Activated CD8-positive, alpha-beta memory T cell treated with anti-CD3 and anti-CD28 coated beads for 48 hours (primary cell): ENCODE data around the gene NMB.
"Not testable (repeated sequence)": the region's sequence is repeated elsewhere in the genome, so short reads cannot be mapped to it uniquely, and the experiment has no call there.

Experiments
- DNase-seq, 3 experiments: peaks; one replicate each; pipeline ENCODE4 v3.0.0-alpha.2; 2020; ENCODE audit warnings: low read depth in 2 of 3, low spot score in 2 of 3

Gene NMB

DNA sequence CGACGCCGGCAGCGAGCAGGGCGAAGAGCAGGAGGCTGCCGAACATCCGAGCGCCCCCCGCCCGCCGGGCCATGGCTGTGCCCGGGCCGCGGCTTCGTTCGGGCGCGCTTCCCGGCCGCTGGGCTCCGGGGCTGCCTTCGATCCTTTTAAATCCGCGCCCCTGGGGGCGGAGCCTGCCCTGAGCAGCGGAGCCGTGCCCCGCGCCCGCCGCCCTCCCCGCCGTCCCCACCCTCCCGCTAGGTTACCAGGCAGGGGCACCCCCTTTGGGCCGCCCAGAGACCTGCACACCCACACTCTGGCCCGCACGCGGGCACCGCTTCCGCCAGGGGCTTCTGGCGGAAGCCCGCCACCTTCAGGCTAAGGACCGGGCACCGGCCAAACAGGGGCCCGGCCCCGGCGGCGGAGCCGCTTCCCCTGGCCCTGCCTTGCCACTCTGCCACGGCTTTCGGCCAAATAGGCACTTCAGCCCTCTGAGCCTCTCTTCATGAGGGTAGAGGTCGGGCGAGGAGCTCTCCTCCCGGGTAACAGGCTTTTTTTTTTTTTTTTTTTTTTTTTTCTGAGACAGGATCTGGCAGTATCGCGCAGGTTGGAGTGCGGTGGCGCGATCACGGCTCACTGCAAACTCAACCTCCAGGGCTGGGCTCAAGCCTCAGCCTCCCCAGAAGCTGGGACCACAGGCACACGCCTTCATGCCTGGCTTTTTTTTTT is at the start of gene NMB:
Gene NMB, minus strand, starts transcription at position 120 of the 708 bp plus-strand sequence. Its CDS starts 47 bp downstream, at position 73.
- DNase-seq = peak; percentile 51 to 68 (median 56)

DNA sequence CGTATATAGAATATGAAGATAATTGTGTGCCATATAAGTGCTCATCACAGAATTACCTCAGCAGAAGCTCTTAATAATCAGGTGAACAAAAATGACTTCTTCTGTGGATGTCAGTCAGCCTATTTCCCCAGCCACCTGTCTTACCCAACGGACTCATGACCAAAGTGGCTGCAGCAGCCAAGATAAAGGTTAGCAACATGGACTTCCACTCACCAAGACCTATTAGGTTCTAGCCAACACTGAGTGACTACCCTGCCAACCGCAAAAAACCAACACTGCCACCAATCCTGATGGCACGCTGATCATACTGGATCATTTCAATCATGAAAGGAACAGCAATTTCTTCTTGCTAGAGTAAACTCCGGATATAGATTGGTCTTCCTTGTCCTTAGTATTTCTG is 45.8 kb upstream of the NMB start:
- no peak for DNase-seq

GRCh38 chr15:84702961-84703482 is 45.0 kb upstream of the NMB start:
- no peak for DNase-seq

GRCh38 chr15:84699538-84700191 is 41.7 kb upstream of the NMB start:
- DNase-seq = no peak

GRCh38 chr15:84697236-84697990 is 39.4 kb upstream of the NMB start:
- DNase-seq = no peak

- DNase-seq = no peak
Measured at GRCh38 chr15:84696757-84697156, 38.8 kb upstream of the NMB start.

DNA sequence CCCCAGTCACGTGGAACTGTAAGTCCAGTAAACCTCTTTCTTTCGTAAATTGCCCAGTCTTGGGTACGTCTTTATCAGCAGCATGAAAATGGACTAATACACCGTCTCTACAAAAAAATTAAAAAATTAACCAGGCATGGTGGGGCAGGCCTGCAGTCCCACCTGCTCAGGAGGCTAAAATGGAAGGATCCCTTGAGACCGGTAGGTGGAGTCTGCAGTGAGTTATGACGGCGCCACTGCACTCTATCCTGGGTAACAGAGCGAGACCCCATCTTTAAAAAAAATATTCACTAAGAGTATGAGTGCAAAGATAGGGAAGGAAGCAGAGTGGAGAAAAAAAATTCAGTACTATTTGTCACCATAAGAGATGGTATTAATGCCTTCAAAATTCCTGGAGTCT is 32.3 kb upstream of the NMB start:
- no peak for DNase-seq

GRCh38 chr15:84689858-84690257 is 31.9 kb upstream of the NMB start:
- DNase-seq = no peak

DNA sequence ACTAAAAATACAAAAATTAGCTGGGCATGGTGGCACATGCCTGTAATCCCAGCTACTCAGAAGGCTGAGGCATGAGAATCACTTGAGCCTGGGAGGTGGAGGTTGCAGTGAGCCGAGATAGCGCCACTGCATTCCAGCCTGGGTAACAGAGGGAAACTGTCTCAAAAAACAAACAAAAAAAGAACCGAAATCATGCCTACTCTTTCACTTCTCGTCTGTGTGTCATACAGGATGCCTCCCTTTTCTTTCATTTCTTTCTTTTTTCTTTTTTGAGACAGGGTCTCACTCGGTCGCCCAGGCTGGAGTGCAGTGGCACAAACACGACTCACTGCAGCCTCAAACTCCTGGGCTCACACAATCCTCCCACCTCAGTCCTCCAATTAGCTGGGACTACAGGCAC is 28.4 kb upstream of the NMB start:
- DNase-seq = not testable (repeated sequence)

DNA sequence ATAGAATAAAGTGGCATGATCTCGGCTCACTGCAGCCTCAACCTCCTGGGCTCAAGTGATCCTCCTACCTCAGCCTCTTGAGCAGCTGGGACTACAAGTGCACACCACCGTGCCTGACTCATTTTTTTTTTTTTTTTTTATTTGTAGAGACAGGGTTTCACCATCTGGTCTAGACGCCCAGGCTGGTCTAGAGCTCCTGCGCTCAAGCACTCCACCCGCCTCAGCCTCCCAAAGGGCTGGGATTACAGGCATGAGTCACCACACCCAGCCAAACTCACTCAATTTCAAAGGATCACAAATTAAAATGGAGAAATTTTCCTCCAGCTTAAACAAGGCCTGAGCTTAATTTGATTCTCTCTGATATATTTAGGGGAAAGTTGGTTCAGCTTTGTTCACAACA is 27.3 kb upstream of the NMB start:
- no peak for DNase-seq

- no peak for DNase-seq
Measured at GRCh38 chr15:84684092-84684491, 26.1 kb upstream of the NMB start.

GRCh38 chr15:84681831-84682230 is 23.8 kb upstream of the NMB start:
- no peak for DNase-seq

DNA sequence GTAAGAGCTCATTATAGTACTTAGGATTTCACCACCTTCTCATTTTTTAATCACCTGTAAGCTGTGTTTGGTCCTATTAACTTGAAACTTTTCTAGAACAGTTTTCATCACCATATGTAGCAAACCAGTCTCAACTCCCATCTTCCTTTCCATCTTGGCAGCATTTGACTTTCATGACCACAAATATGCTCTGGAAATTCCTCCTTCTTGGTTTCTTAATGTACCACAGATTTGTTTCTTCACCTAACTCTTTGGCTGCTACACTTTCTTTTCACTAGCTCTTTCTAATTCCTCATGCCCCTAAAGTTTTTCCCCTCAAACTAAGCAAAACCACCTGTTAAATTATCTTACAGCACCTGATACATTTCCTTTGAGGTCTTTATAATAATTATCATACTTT is 13.2 kb upstream of the NMB start:
- DNase-seq = no peak

- DNase-seq = no peak
Measured at GRCh38 chr15:84669726-84670125, 11.7 kb upstream of the NMB start.

DNA sequence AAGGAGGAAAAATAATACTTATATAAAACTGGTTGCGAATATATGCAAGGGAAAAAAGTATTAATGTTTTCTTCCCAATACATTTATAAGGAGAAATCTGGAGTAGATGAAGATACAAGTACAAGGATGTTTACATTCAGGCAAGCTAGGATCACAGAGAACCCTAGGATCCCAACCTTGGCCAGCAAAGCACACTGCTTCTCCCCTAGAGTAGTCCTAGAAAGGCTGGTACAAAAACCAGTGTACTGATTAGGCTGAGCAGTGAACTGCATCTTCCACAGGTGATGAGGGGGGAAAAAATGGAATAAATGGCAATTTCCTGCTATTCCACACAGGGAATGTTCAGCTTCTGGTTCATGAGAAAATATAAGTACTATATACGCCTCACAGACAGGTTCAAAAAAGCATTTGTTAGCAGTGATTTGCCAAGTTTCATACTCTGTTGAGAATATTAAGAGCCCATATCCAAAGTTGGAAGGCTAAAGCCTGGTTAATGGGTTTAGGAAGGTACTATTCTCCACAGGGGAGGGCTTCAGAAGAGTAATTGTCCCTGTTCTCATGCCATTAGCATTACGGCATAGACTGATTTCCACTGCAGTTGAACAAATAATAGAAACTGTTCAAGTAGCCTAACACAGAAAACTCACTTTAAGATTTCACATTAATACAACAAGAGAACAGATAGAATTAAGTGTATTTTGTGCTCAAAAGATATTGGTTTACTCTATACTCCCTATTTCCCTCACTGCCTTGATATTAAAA is 10.4 kb upstream of the NMB start:
- no peak for DNase-seq

- no peak for DNase-seq
Measured at GRCh38 chr15:84666373-84666772, 8.4 kb upstream of the NMB start.

- no peak for DNase-seq
Measured at GRCh38 chr15:84661001-84661400, 3.0 kb upstream of the NMB start.

GRCh38 chr15:84659904-84660781 is 2.1 kb upstream of the NMB start:
- DNase-seq = no peak

DNA sequence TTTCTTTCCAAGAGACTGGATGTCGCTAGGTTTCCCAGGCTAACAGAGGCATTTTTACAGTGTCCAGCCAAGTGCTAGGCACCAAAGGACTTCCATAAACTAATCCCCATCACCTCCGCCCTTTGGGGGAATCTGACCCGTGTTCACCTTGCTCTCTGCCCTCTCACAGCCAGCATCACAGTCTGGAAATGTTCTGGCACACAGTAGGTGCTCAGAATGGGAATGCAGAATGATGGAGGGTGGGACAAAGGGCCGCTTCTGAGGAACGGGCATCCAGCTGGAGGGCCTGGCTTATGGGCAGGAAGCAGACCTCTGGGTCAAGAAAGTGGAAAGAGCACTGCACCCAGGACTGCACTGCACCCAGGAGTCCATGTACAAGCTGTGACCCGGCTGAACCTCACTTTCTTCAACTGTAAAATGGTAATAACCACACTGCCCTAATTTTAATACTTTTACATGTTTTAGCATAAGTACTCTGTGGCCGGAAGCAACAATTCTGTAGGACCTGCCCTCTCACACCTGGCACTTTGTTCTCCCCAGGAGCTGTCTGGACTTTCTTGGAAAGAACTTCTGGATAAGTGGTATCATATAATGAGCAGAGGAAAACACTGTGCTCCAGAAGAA is 901 bp upstream of the NMB start:
- no peak for DNase-seq

DNA sequence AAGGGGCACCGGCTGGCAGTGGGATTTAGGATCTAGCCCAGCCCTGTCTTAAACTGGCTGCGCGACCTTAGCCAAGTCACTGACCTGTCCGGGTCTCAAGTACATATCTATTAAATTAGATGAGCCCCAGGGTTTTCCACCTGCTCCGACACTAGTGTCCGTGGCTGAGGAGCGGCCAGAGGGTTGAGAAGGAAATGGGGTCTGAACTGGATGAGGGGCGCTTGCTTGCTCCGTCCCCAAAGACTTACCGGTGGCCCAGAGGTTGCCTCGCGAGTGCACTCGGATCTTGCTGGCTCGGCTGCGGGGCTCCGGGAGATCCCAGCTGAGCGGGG is 285 bp downstream of the NMB start:
- DNase-seq = no peak
